ENCODE measurements around the gene NOXA1. TPM values are rescaled to one million over a fixed set of nuclear protein-coding genes. Genes with fewer than 3 reads are reported as not detected.

The NOXA1 gene
- total and polyA plus RNA-seq, 9 of the 15 experiments (the other 6 are each of a cell fraction or from before 2014, with no cell fraction given): 0.07 to 1.2 (median 0.20) TPM; not detected in 4

DNA sequence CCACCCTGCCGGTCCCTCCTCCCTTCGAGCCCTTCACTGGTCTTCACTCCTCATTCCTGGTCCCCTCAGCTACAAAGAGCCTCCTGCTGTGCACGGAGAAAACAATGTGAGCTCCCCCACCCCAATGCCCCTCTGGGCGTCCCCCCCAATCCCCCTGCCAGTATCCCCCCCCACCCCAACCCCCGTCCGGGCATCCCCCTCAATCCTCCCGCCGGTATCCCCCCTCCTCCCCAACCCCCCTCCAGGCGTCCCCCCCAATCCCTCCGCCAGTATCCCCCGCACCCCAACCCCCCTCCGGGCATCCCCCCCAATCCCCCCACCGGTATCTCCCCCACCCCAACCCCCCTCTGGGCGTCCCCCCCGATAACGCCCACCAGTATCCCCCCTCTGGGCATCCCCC lies 43.0 kb upstream of the NOXA1 start:
- BruUV-seq (replicated peaks): no TSS peak
- in situ Hi-C loops (cut with MboI): no loop called here
- CTCF ChIA-PET (ENCODE audit: low intra/inter-chr PET ratio): no interaction called here
- Histone ChIP-seq H4K20me1 (replicated peaks; ENCODE audit: control insufficient read depth, insufficient read depth, low read length) (no peaks in the 10 kb centered on the region), H3K9me1 (ENCODE audit: control insufficient read depth, insufficient read depth, low read length) (no peaks in the 10 kb centered on the region), H3K4me3 (no peak overlapping the region), H3K9me3 (replicated peaks; ENCODE audit: control insufficient read depth, insufficient read depth, low read depth, low read length) (peaks cover 12% of the 10 kb centered on the region), H3K9ac (ENCODE audit: insufficient read depth in 1 of 2, low read depth in 2 of 2, low read length in 2 of 2) (no peak overlapping the region), H3K27ac (ENCODE audit: extremely low read depth, low read depth, low read length) (no peak overlapping the region), H3K4me1 (replicated peaks in 1 of 2; ENCODE audit: control insufficient read depth in 2 of 2, insufficient read depth in 2 of 2, low read length in 2 of 2) (peaks cover 8 to 27% of the 10 kb centered on the region in 2 experiments; a peak in 4 of 5 replicates), H3K79me2 (ENCODE audit: control insufficient read depth, insufficient read depth, low read length) (no peaks in the 10 kb centered on the region), H3K4me2 (ENCODE audit: insufficient read depth, low read length) (no peak overlapping the region), H3K27me3 (ENCODE audit: control insufficient read depth in 2 of 2, insufficient read depth in 2 of 2, low read length in 2 of 2) (no peaks in the 10 kb centered on the region), H3K36me3 (ENCODE audit: control insufficient read depth, insufficient read depth, low read length) (no peaks in the 10 kb centered on the region), H2AFZ (ENCODE audit: low read depth, low read length) (no peak overlapping the region)
- no peak for ATAC-seq
- FAIRE-seq: no peak
- intact Hi-C loops (cut with micrococcal nuclease): no loop called here
- no peak for DNase-seq (ENCODE audit: extremely low read depth in 1 of 4, low spot score in 3 of 4)
- no peak for TF ChIP-seq BHLHE40 (IDR thresholded peaks at IDR 0.05; ENCODE audit: low read length)
- no peak for TF ChIP-seq USF2 (CRISPR knock-in tag; IDR thresholded peaks at IDR 0.05)
- TF ChIP-seq PPARD (CRISPR knock-in tag; IDR thresholded peaks at IDR 0.05): no peak
- no peak for TF ChIP-seq HNRNPUL1 (IDR thresholded peaks at IDR 0.05; ENCODE audit: low read length)
- no peak for TF ChIP-seq RFX7 (CRISPR knock-in tag; IDR thresholded peaks at IDR 0.05)
- TF ChIP-seq ELK1 (CRISPR knock-in tag; IDR thresholded peaks at IDR 0.05): no peak
- no peak for TF ChIP-seq ZKSCAN3 (CRISPR knock-in tag; IDR thresholded peaks at IDR 0.05)
- TF ChIP-seq EGR1 (conservative IDR thresholded peaks at IDR 0.05): no peak
- TF ChIP-seq MYC (IDR thresholded peaks at IDR 0.05; ENCODE audit: low read depth, low read length): no peak
- TF ChIP-seq MYC (CRISPR knock-in tag; IDR thresholded peaks at IDR 0.05; ENCODE audit: borderline replicate concordance, low read depth): no peak
- no peak for TF ChIP-seq LARP7 (IDR thresholded peaks at IDR 0.05)
- no peak for TF ChIP-seq SMARCA4 (IDR thresholded peaks at IDR 0.05)
- TF ChIP-seq BMI1 (IDR thresholded peaks at IDR 0.05; ENCODE audit: low read length): no peak
- TF ChIP-seq PML (IDR thresholded peaks at IDR 0.05; ENCODE audit: low read length): no peak
- TF ChIP-seq NFE2L1 (tag; IDR thresholded peaks at IDR 0.05; ENCODE audit: borderline replicate concordance, low read depth): no peak
- no peak for TF ChIP-seq ATF7 (IDR thresholded peaks at IDR 0.05)
- no peak for TF ChIP-seq MLX (CRISPR knock-in tag; conservative IDR thresholded peaks at IDR 0.05)
- WGBS (ENCODE audit: insufficient coverage, low coverage, missing lambda C conversion rate): 80% methylated on average over 2 of the region's 16 CpGs
- POLR2A ChIA-PET: no interaction called here
